ENCODE measurements around the gene FOXK2. TPM values are rescaled to one million over a fixed set of nuclear protein-coding genes. Genes with fewer than 3 reads are reported as not detected.
A peak's percentile ranks its signal among the peaks of the same experiment; 100 is the strongest.

Gene FOXK2
- polyA plus RNA-seq, 2 of the 4 experiments (the other 2 are of a cell fraction) = 34.8 to 39.2 TPM

GRCh38 chr17:82593590-82594087 is 74.1 kb downstream of the FOXK2 start:
- no peak for ATAC-seq
- TF ChIP-seq KDM5A (IDR thresholded peaks at IDR 0.05) (no peak), MAX (IDR thresholded peaks at IDR 0.05) (0 out of 2 replicates have a peak, but pooled peaks have one; percentile 13)

GRCh38 chr17:82594571-82594970 is 75.0 kb downstream of the FOXK2 start:
- ChIA-PET CTCF (interaction anchor here (0.9 kb wide), 1 partner anchor 43 kb away, joined by 4 read pairs; no protein-coding TSS in a partner anchor), POLR2A (no interaction called here)
- TF ChIP-seq NFE2L2 (conservative IDR thresholded peaks at IDR 0.05; ENCODE audit: low read length) (no peak), RCOR1 (IDR thresholded peaks at IDR 0.05; ENCODE audit: low read depth, low read length) (no peak), ZNF302 (CRISPR knock-in tag; IDR thresholded peaks at IDR 0.05) (no peak), SREBF2 (IDR thresholded peaks at IDR 0.05) (no peak)
- 98% methylated on average over 11 of the region's 11 CpGs for WGBS (ENCODE audit: missing lambda C conversion rate)
- Histone ChIP-seq H3K27ac (no peak overlapping the region), H3K4me3 (no peak overlapping the region), H3K4me2 (peak overlapping the region; percentile 98; the same call in 2 of the 3 replicates), H3K4me1 (peaks cover 21% of the 10 kb centered on the region), H3K9me3 (no peaks in the 10 kb centered on the region)
- FAIRE-seq = no peak
- no peak for DNase-seq (ENCODE audit: low read depth in 1 of 2, low spot score in 1 of 2)
- no peak for ATAC-seq

More at GRCh38 chr17:82593590-82594087, 74.1 kb downstream of the FOXK2 start:
- DNase-seq (ENCODE audit: low read depth in 1 of 2, low spot score in 1 of 2) (no peak), FAIRE-seq (no peak)
- Histone ChIP-seq H3K4me3 (peak overlapping the region; percentile 54), H3K4me1 (peaks cover 26% of the 10 kb centered on the region), H3K9me3 (no peaks in the 10 kb centered on the region), H3K4me2 (peak overlapping the region; percentile 98), H3K27ac (peak overlapping the region; percentile 86 to 93)
- 74% methylated on average over 27 of the region's 29 CpGs for WGBS (ENCODE audit: missing lambda C conversion rate)
- CTCF ChIA-PET = interaction anchor here (0.9 to 1.1 kb wide), 2 partner anchors 42 to 113 kb away, joined by 4 read pairs; no protein-coding TSS in a partner anchor
- POLR2A ChIA-PET = no interaction called here

GRCh38 chr17:82595893-82596292 is 76.4 kb downstream of the FOXK2 start:
- no peak for DNase-seq (ENCODE audit: low read depth in 1 of 2, low spot score in 1 of 2)
- CTCF ChIA-PET = interaction anchor here (0.6 to 1.2 kb wide), 2 partner anchors 8 to 243 kb away, joined by 3 to 4 read pairs; no protein-coding TSS in a partner anchor
- Histone ChIP-seq H3K27ac (no peak overlapping the region), H3K9me3 (no peaks in the 10 kb centered on the region), H3K4me2 (no peak overlapping the region), H3K4me1 (peaks cover 21% of the 10 kb centered on the region), H3K4me3 (no peak overlapping the region)
- WGBS (ENCODE audit: missing lambda C conversion rate) = 91% methylated on average over 21 of the region's 21 CpGs
- ATAC-seq = no peak
- POLR2A ChIA-PET = no interaction called here
- FAIRE-seq = no peak
- TF ChIP-seq NR3C1 (IDR thresholded peaks at IDR 0.05) (no peak), MAX (IDR thresholded peaks at IDR 0.05) (no peak), SREBF2 (IDR thresholded peaks at IDR 0.05) (no peak), RAD21 (conservative IDR thresholded peaks at IDR 0.05 in 1 of 2, IDR thresholded peaks at IDR 0.05 in 1 of 2) (no peak), MAFK (IDR thresholded peaks at IDR 0.05; ENCODE audit: partially characterized antibody) (no peak), CEBPB (IDR thresholded peaks at IDR 0.05) (no peak), ESRRA (IDR thresholded peaks at IDR 0.05; ENCODE audit: borderline replicate concordance, low read length) (no peak), HOXB13 (CRISPR knock-in tag; IDR thresholded peaks at IDR 0.05; ENCODE audit: low read depth) (no peak), MYC (IDR thresholded peaks at IDR 0.05; ENCODE audit: borderline replicate concordance, low read length) (no peak)

- no peak overlapping the region for H3K4me2 ChIP-seq
- no peak overlapping the region for H3K4me3 ChIP-seq
- no peak for FAIRE-seq
- ATAC-seq = no peak
- no peak for TF ChIP-seq NR3C1 (IDR thresholded peaks at IDR 0.05)
- H3K27ac ChIP-seq = no peak overlapping the region
- ChIA-PET POLR2A (no interaction called here), CTCF (interaction anchor here (0.6 to 1.2 kb wide), 2 partner anchors 8 to 244 kb away, joined by 3 to 4 read pairs; no protein-coding TSS in a partner anchor)
- peaks cover 21% of the 10 kb centered on the region for H3K4me1 ChIP-seq
- H3K9me3 ChIP-seq = no peaks in the 10 kb centered on the region
- DNase-seq (ENCODE audit: low read depth in 1 of 2, low spot score in 1 of 2) = no peak
- WGBS (ENCODE audit: missing lambda C conversion rate) = 95% methylated on average over 16 of the region's 16 CpGs
Observed at GRCh38 chr17:82596296-82596695, 76.8 kb downstream of the FOXK2 start.

GRCh38 chr17:82596837-82597672 is 77.5 kb downstream of the FOXK2 start:
- ATAC-seq (no peak), DNase-seq (ENCODE audit: low read depth in 1 of 2, low spot score in 1 of 2) (no peak), FAIRE-seq (no peak)
- Histone ChIP-seq H3K4me2 (no peak overlapping the region), H3K9me3 (no peaks in the 10 kb centered on the region), H3K4me1 (peaks cover 21% of the 10 kb centered on the region), H3K4me3 (no peak overlapping the region), H3K27ac (no peak overlapping the region)
- 90% methylated on average over 28 of the region's 33 CpGs for WGBS (ENCODE audit: missing lambda C conversion rate)
- ChIA-PET CTCF (no interaction called here), POLR2A (no interaction called here)
- TF ChIP-seq KDM1A (IDR thresholded peaks at IDR 0.05; ENCODE audit: low read depth) (no peak), RNF2 (IDR thresholded peaks at IDR 0.05; ENCODE audit: borderline replicate concordance, low read depth) (no peak), SMC3 (IDR thresholded peaks at IDR 0.05) (no peak), EHMT2 (IDR thresholded peaks at IDR 0.05; ENCODE audit: low read depth) (no peak), SREBF2 (IDR thresholded peaks at IDR 0.05) (no peak), BHLHE40 (IDR thresholded peaks at IDR 0.05; ENCODE audit: low read depth, low read length) (no peak), MAZ (IDR thresholded peaks at IDR 0.05; ENCODE audit: borderline replicate concordance, low read depth, low read length) (no peak), NR3C1 (IDR thresholded peaks at IDR 0.05) (no peak)
